Right ventricle myocardium inferior (tissue), 1 donor: ENCODE results near the gene FGFR3. TPM values are rescaled to one million over a fixed set of nuclear protein-coding genes. Genes with fewer than 3 reads are reported as not detected.
A peak's percentile ranks its signal among the peaks of the same experiment; 100 is the strongest.

Experiments
- ATAC-seq: fragments of 200-7000 bp; cut with Tn5 transposase; one replicate; pipeline ENCODE4 v1.9.1; 2020; ENCODE audit warnings: mild to moderate bottlenecking, moderate library complexity
- DNase-seq: peaks from one replicate; pipeline ENCODE4 v3.0.0; 2021; ENCODE audit errors: missing footprints
- intact Hi-C: fragments of 100-400 bp; cut with DNase I; formaldehyde crosslinking; loops from one replicate; pipeline ENCODE4 v1.11.0; 2022
- total RNA-seq: library from RNA; stranded (reverse); fragmentation: NEBNext Ultra II Directional; extraction: Animal tissue kit (Norgen Biotek cat#: 25700); gene quantifications from one replicate; pipeline ENCODE4 v1.2.1, GENCODE V29; 2021
- donor health status: DM: no; HTN: yes; CAD: no; lungs with severe emphysema.

The FGFR3 gene
- total RNA-seq, 1 donor from 2014 or later: 1.8 TPM

DNA sequence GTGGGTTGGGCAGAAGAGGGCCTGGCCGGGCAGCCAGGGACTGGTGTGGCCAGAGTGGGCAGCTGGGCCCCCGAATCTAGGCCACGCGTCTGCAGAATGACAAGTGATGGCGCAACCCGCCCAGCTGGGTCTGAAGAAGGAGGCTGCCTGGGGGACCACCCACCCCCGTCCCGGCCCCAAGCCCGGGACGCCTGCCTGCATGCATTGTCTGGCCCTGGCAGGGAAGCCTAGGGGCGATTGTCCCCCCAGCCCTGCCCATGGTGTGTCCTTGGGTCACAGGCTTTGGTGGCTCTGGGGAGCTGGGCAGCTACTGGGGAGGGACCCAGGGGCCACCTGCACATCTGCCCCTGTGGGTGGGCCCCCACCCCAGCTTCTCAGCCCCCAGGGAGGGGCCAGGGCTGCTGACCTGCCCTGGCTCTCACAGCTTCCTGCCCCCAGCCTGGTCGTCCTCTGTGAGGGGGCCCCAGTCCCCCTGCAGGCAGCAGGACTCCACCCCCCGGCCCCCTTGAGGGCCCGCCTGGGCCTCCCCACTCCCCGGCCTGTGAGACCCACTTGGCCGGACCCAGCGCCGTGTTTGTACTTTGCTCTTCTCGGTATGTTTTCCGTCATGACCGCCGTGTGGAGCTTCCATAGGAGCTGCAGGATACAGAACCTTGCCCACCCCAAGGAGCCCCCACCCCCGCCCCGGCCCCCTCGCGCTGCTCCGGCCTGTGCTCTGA, 4.9 kb downstream of the FGFR3 start:
- ATAC-seq (no peak), DNase-seq (no peak)
- intact Hi-C loops: no loop called here

DNA sequence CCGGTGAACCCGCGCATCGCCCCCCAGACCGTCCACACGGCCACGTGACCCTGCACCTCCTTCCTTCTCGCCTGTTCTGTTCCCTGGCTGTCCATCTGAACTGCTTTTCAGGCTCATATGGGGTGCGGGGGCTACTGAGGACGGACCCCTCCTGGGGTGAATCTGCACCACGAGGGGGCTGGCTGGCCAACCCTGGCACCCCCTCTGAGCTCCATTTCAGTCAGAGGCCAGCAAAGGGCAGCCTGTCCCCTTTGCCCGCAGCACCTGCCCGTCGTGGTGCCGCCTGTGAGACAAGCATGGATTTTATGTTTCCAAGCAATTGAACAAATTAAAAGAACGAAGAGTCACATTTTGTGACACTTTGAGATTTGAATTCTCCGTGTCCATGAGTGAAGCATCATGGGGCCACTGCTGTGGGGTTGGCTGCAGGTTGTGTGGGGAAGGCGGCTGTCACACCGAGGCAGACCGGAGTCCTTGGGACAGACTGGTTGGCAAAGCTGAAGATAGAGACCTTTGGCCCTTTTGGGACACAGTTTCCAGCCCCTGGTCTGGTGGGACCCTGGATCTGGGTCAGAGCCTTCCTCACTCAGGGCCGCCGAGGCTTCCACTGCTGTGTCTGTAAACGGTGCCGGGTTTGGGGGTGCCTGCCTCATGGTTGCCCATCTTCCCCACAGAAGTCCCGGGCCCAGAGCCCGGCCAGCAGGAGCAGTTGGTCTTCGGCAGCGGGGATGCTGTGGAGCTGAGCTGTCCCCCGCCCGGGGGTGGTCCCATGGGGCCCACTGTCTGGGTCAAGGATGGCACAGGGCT, 5.7 kb downstream of the FGFR3 start:
- ATAC-seq: no peak
- intact Hi-C loops: no loop called here
- DNase-seq: no peak

DNA sequence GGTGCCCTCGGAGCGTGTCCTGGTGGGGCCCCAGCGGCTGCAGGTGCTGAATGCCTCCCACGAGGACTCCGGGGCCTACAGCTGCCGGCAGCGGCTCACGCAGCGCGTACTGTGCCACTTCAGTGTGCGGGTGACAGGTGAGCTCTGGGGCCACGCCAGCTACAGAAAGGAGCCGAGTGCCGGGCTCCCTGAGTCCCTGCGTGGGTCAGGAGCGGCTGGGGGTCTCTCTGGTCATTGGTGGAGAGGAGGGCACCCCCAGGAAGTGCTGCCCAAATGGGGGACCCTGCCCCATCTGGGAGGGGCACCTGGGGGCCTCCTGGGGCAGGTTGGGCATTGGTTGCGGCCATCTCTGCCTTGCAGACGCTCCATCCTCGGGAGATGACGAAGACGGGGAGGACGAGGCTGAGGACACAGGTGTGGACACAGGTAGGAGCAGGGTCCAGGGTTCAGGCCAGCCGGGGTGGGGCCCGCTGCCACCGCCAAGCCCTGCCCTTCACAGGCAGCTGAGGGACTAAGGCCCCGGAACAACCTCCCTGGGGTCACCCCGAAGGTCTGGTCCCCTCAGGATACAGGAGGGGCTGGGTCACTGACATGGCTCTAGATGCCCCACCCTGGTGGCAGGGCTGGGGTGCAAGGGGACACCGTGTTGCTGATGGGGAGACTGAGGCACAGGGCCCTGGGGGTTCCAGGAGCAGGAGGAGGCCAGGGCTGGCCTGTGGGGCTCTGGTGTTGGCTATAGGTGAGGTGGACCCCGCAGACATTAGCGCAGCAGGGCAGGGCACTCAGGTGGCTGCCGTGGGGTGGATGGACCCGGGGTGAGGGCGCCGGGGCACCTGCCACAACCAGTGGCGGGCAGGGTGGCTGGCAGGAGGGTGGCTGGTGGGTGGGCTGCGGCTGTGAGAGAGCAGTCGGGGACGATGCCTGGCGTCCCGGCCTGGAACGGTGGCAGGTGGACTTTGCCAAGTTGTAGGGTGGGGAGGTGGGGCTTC, 6.6 kb downstream of the FGFR3 start:
- no peak for ATAC-seq
- intact Hi-C loops: no loop called here
- DNase-seq: no peak

DNA sequence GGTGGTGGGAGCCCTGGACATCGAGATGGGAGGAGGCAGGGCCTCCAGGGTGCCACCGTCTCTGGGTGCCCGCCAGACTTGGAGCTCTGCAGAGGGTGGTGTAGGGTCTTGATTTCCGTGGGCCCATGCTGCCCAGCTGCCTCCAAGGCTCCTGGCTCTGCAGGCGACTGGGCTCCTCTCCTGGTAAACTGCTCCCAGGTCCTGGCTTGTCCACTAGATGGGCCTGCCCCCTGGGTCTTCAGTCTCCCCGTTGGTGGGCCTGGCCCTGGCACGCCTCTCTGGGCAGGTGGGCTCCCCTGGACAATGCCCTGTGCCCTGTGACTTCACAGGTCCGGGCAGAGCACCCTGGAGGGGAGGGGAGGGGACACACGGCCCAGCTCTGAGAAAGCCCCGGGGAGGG, 7.7 kb downstream of the FGFR3 start:
- DNase-seq (no peak), ATAC-seq (no peak)
- intact Hi-C loops: no loop called here

DNA sequence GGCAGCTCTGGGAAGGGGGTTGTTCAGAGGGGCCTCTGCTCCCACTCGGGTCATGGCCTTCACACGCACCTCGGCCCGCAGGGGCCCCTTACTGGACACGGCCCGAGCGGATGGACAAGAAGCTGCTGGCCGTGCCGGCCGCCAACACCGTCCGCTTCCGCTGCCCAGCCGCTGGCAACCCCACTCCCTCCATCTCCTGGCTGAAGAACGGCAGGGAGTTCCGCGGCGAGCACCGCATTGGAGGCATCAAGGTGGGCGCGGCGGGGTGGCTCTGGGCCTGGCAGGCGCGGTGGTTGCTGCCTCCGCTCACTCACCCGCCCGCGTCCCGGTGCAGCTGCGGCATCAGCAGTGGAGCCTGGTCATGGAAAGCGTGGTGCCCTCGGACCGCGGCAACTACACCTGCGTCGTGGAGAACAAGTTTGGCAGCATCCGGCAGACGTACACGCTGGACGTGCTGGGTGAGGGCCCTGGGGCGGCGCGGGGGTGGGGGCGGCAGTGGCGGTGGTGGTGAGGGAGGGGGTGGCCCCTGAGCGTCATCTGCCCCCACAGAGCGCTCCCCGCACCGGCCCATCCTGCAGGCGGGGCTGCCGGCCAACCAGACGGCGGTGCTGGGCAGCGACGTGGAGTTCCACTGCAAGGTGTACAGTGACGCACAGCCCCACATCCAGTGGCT, 8.3 kb downstream of the FGFR3 start:
- intact Hi-C loops: no loop called here
- DNase-seq: no peak
- ATAC-seq: no peak

DNA sequence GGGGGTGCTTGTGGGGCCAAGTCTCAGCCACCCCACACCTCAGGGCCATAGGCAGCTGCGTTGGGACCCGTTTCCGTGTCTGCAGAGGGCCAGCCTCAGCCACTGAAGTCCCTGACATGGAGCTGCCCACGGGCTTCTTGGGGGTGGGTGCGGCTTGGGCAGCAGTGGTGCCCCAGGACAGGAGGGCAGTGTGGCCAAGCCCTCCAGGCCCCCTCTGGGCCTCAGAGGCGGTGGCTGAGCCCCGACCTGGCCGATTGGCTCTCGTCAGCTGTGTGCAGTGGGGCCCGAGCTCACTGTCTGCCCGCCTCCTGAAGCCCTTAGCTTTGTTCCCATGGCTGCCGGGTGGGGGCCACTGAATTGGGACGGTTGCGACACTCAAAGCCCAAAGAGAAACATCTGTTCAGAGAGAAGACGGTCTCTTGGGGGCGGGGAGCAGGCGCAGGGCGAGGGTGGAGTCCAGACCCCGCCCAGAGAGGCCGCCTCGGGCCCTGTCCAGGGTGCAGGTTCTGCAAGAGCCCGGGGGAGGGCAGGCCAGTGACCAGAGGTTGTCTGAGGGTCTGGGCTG, 9.1 kb downstream of the FGFR3 start:
- intact Hi-C loops: no loop called here
- DNase-seq (no peak), ATAC-seq (peak; percentile 47)

DNA sequence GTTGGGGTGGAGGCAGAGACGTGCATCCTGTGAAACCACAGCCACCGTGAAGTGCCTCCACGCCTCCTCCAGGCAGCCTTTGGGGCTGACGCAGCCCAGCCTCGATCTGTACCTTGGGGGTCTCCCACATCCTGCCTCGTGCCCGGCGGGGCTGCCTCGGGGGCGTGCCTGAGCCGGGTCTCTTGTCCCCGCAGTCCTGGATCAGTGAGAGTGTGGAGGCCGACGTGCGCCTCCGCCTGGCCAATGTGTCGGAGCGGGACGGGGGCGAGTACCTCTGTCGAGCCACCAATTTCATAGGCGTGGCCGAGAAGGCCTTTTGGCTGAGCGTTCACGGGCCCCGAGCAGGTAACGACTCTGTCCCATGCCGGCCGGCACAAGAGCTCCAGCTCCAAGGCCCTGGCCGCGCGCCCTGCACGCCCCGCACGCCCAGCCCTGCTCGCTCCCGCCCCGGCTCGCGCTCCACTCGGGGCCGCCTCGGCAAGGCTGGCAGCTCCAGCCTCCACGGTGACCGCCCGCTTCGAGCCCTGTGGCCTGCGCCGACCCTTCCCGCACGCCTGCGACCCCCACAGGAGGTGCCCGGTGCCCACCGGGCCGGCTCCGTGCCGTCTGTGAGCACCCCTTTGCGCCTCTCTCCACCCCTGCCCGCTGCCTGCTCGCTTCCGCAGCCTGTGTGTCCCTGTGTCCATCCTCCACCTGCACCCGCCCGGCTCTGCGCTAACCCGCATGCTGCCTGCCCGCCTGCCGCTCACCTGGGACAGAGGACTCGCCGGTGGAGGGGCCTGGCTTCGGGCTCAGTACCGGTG, 9.8 kb downstream of the FGFR3 start:
- intact Hi-C loops: no loop called here
- ATAC-seq: no peak
- no peak for DNase-seq

DNA sequence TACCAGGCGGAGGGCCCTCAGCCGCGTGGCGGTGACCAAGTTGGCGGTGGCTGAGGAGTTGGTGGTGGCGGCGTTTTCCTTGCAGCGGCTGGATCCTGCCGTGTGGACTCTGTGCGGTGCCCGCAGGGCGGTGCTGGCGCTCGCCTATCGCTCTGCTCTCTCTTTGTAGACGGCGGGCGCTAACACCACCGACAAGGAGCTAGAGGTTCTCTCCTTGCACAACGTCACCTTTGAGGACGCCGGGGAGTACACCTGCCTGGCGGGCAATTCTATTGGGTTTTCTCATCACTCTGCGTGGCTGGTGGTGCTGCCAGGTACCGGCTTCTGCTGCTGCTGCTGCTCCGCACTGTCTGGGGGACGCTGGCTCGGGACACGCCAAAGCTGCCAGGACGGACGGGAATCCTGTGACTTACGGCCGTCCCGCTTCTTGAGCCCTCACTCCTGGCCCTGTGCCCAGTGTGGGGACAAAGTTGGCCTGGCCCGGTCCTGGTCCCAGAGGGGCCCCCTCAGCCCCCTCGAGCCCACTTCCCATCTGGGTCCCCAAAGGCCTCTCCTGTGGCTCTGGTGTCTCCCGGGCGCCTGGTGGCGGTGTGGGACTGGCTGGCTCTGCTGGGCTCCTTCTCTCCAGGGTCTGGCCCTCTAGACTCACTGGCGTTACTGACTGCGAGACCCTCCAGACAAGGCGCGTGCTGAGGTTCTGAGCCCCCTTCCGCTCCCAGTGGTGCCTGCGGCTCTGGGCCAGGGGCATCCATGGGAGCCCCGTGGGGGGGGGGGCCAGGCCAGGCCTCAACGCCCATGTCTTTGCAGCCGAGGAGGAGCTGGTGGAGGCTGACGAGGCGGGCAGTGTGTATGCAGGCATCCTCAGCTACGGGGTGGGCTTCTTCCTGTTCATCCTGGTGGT, 10.7 kb downstream of the FGFR3 start:
- no peak for ATAC-seq
- intact Hi-C loops: no loop called here
- DNase-seq: no peak

DNA sequence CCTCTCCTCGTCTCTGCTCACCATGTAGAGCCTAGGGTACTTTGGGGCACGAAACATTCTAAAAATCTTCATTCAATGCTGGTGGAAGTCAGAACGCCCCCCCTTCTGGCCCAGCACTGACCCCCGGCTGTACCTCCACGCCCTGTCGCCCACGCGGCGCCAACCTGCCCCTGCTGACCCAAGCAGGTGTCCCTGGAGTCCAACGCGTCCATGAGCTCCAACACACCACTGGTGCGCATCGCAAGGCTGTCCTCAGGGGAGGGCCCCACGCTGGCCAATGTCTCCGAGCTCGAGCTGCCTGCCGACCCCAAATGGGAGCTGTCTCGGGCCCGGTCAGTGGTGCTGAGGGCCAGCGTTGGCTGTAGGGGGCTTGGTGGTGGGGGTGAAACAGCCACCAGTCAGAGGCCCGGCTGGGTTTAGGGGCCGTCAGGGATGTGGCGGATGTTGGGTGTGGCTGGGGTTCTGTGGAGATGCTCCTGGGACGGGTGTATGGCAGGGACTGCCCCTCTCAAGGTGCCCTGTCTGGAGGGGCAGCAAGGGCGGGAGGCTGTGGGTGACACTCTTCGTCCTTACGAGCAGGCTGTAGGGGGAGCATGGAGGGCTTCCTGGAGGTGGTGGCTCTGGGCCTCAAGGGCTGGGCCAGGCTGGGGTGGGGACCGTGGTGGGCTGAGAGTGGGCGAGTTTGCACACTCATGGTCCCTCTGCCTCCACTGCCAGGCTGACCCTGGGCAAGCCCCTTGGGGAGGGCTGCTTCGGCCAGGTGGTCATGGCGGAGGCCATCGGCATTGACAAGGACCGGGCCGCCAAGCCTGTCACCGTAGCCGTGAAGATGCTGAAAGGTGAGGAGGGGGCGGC, 11.8 kb downstream of the FGFR3 start:
- ATAC-seq (no peak), DNase-seq (no peak)
- intact Hi-C loops: no loop called here

DNA sequence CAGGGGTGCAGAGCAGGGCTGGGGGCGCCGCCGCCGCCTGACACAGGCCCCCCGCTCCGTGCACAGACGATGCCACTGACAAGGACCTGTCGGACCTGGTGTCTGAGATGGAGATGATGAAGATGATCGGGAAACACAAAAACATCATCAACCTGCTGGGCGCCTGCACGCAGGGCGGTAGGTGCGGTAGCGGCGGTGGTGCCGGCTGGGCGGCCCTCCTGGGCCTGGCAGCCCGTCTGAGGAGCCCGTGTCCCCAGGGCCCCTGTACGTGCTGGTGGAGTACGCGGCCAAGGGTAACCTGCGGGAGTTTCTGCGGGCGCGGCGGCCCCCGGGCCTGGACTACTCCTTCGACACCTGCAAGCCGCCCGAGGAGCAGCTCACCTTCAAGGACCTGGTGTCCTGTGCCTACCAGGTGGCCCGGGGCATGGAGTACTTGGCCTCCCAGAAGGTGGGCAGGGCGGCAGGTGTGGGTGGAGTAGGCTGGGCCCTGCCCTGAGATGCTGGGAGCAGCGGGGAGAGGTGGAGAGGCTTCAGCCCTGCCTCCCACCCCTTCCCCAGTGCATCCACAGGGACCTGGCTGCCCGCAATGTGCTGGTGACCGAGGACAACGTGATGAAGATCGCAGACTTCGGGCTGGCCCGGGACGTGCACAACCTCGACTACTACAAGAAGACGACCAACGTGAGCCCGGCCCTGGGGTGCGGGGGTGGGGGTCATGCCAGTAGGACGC, 12.6 kb downstream of the FGFR3 start:
- DNase-seq (no peak), ATAC-seq (no peak)
- intact Hi-C loops: no loop called here

DNA sequence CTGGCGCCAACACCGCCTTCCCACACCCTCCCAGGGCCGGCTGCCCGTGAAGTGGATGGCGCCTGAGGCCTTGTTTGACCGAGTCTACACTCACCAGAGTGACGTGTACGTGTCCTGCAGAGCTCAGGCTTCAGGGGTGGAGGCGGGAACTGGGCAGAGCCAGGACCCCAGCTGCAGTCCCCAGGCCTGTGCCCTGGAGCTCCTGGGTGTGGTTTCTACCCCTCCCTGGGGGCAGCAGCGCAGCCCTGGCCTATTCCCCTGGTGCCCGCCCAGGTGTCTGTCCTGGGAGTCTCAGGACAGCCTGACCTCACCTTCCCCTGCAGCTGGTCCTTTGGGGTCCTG, 13.1 kb downstream of the FGFR3 start:
- intact Hi-C loops: no loop called here
- ATAC-seq (no peak), DNase-seq (no peak)

DNA sequence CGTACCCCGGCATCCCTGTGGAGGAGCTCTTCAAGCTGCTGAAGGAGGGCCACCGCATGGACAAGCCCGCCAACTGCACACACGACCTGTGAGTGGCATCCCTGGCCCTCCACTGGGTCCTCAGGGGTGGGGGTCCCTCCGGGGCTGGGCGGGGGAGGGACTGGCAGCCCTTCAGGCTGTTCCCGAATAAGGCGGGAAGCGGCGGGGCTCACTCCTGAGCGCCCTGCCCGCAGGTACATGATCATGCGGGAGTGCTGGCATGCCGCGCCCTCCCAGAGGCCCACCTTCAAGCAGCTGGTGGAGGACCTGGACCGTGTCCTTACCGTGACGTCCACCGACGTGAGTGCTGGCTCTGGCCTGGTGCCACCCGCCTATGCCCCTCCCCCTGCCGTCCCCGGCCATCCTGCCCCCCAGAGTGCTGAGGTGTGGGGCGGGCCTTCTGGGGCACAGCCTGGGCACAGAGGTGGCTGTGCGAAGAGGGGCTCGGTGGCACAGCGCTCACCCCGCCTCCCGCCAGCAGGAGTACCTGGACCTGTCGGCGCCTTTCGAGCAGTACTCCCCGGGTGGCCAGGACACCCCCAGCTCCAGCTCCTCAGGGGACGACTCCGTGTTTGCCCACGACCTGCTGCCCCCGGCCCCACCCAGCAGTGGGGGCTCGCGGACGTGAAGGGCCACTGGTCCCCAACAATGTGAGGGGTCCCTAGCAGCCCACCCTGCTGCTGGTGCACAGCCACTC, 13.7 kb downstream of the FGFR3 start:
- no peak for DNase-seq
- no peak for ATAC-seq
- intact Hi-C loops: no loop called here

DNA sequence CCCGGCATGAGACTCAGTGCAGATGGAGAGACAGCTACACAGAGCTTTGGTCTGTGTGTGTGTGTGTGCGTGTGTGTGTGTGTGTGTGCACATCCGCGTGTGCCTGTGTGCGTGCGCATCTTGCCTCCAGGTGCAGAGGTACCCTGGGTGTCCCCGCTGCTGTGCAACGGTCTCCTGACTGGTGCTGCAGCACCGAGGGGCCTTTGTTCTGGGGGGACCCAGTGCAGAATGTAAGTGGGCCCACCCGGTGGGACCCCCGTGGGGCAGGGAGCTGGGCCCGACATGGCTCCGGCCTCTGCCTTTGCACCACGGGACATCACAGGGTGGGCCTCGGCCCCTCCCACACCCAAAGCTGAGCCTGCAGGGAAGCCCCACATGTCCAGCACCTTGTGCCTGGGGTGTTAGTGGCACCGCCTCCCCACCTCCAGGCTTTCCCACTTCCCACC, 14.3 kb downstream of the FGFR3 start:
- intact Hi-C loops: no loop called here
- ATAC-seq: no peak
- no peak for DNase-seq

DNA sequence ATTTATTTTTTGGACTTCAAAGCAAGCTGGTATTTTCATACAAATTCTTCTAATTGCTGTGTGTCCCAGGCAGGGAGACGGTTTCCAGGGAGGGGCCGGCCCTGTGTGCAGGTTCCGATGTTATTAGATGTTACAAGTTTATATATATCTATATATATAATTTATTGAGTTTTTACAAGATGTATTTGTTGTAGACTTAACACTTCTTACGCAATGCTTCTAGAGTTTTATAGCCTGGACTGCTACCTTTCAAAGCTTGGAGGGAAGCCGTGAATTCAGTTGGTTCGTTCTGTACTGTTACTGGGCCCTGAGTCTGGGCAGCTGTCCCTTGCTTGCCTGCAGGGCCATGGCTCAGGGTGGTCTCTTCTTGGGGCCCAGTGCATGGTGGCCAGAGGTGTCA, 15.3 kb downstream of the FGFR3 start:
- ATAC-seq (no peak), DNase-seq (no peak)
- intact Hi-C loops: no loop called here
